DND-41 (cell line): ENCODE results near the gene OPALIN.

Experiments
- ATAC-seq: fragments of 200-7000 bp; cut with Tn5 transposase; 3 replicates; pipeline ENCODE4 v1.9.1; 2021; ENCODE audit warnings: low read depth; ENCODE audit not compliant: insufficient read depth
- DNase-seq: peaks from one replicate; pipeline ENCODE4 v3.0.0-alpha.2; 2020
- H2AFZ ChIP-seq: 2 replicates; pipeline ENCODE4 v1.6.0; 2012; ENCODE audit warnings: low read depth, low read length
- H3K27ac ChIP-seq: 2 replicates; pipeline ENCODE4 v1.5.1; 2012; ENCODE audit warnings: low read length, inconsistent platforms
- H3K27me3 ChIP-seq: fragments of 200-600 bp; sonication (generic); 2 replicates; pipeline ENCODE4 v1.6.0; 2012; ENCODE audit warnings: low read length, mild to moderate bottlenecking, inconsistent platforms; ENCODE audit not compliant: insufficient read depth, poor library complexity
- H3K36me3 ChIP-seq: 2 replicates; pipeline ENCODE4 v1.5.1; 2012; ENCODE audit warnings: low read length, inconsistent platforms; ENCODE audit not compliant: insufficient read depth
- H3K4me1 ChIP-seq: 2 replicates; pipeline ENCODE4 v1.5.1; 2012; ENCODE audit warnings: mild to moderate bottlenecking, low read length; ENCODE audit not compliant: insufficient read depth
- H3K4me2 ChIP-seq: 2 replicates; pipeline ENCODE4 v1.6.0; 2012; ENCODE audit warnings: mild to moderate bottlenecking, moderate library complexity, low read length, inconsistent platforms; ENCODE audit not compliant: insufficient read depth
- H3K4me3 ChIP-seq, 2 experiments: fragments of 200-600 bp in 1 of 2; shearing (Covaris generic) in 1 of 2; 2 replicates each; pipeline ENCODE4 v1.5.1; 2012 to 2016; ENCODE audit warnings: inconsistent platforms in 2 of 2, low read length in 2 of 2, mild to moderate bottlenecking in 2 of 2, low read depth in 1 of 2, moderate library complexity in 1 of 2
- H3K79me2 ChIP-seq: 2 replicates; pipeline ENCODE4 v1.6.0; 2012; ENCODE audit warnings: low read length, inconsistent platforms; ENCODE audit not compliant: insufficient read depth
- H3K9ac ChIP-seq: 2 replicates; pipeline ENCODE4 v1.6.0; 2012; ENCODE audit warnings: low read depth, mild to moderate bottlenecking, inconsistent platforms, low read length, moderate library complexity
- H3K9me3 ChIP-seq: 2 replicates; pipeline ENCODE4 v1.5.1; 2012; ENCODE audit warnings: low read length, moderate library complexity, mild to moderate bottlenecking, inconsistent platforms; ENCODE audit not compliant: insufficient read depth, severe bottlenecking
- H4K20me1 ChIP-seq: 2 replicates; pipeline ENCODE4 v1.6.0; 2012; ENCODE audit warnings: low read length; ENCODE audit not compliant: insufficient read depth
- CTCF ChIP-seq: IDR thresholded peaks from 2 replicates; pipeline ENCODE4 v1.5.1; 2012; ENCODE audit warnings: borderline replicate concordance, low read length, moderate library complexity, mild to moderate bottlenecking; ENCODE audit not compliant: poor library complexity, severe bottlenecking; ENCODE audit errors: extremely low read depth
- EZH2 ChIP-seq: IDR thresholded peaks from 3 replicates; pipeline ENCODE4 v1.6.1; 2012; ENCODE audit warnings: borderline replicate concordance, low read depth, mild to moderate bottlenecking, moderate library complexity, low read length, inconsistent platforms; ENCODE audit not compliant: severe bottlenecking

OPALIN gene

GRCh38 chr10:96371356-96371755 is 12.6 kb upstream of the OPALIN start:
- Histone ChIP-seq H3K4me3 (no peak overlapping the region), H3K27ac (no peak overlapping the region), H3K79me2 (no peaks in the 10 kb centered on the region), H4K20me1 (no peaks in the 10 kb centered on the region), H3K9me3 (no peaks in the 10 kb centered on the region), H2AFZ (no peak overlapping the region), H3K4me2 (no peak overlapping the region), H3K27me3 (no peaks in the 10 kb centered on the region), H3K9ac (no peak overlapping the region), H3K4me1 (peaks cover 13% of the 10 kb centered on the region), H3K36me3 (no peaks in the 10 kb centered on the region)
- DNase-seq (no peak), ATAC-seq (no peak)
- TF ChIP-seq EZH2 (no peak), CTCF (no peak)

- Histone ChIP-seq H3K4me1 (peaks cover 11% of the 10 kb centered on the region), H3K79me2 (no peaks in the 10 kb centered on the region), H4K20me1 (no peaks in the 10 kb centered on the region), H3K27ac (no peak overlapping the region), H3K4me2 (no peak overlapping the region), H3K27me3 (no peaks in the 10 kb centered on the region), H3K9me3 (no peaks in the 10 kb centered on the region), H3K4me3 (no peak overlapping the region), H3K9ac (no peak overlapping the region), H3K36me3 (no peaks in the 10 kb centered on the region), H2AFZ (no peak overlapping the region)
- TF ChIP-seq CTCF (peak; percentile 89), EZH2 (no peak)
- peak; percentile 61 for ATAC-seq
- peak; percentile 65 for DNase-seq
Observed at GRCh38 chr10:96370584-96371157, 11.9 kb upstream of the OPALIN start.

- H4K20me1 ChIP-seq = no peaks in the 10 kb centered on the region
- no peak overlapping the region for H2AFZ ChIP-seq
- H3K4me2 ChIP-seq = no peak overlapping the region
- no peaks in the 10 kb centered on the region for H3K27me3 ChIP-seq
- DNase-seq (no peak), ATAC-seq (no peak)
- no peak overlapping the region for H3K4me3 ChIP-seq
- H3K4me1 ChIP-seq = peaks cover 4% of the 10 kb centered on the region
- H3K9me3 ChIP-seq = no peaks in the 10 kb centered on the region
- TF ChIP-seq CTCF (no peak), EZH2 (no peak)
- H3K9ac ChIP-seq = no peak overlapping the region
- H3K27ac ChIP-seq = no peak overlapping the region
- no peaks in the 10 kb centered on the region for H3K79me2 ChIP-seq
- H3K36me3 ChIP-seq = no peaks in the 10 kb centered on the region
Observed at GRCh38 chr10:96369890-96370583, 11.2 kb upstream of the OPALIN start.
